ENCODE results near the gene LBX2. TPM values are rescaled to one million over a fixed set of nuclear protein-coding genes. Genes with fewer than 3 reads are reported as not detected.

LBX2 gene
- total RNA-seq, 1 donor from 2014 or later: 0.69 TPM

- POLR2A ChIA-PET: interaction anchor here (8.8 kb wide), 1 partner anchor 52 kb away, joined by 63 read pairs; the partner anchor contains the start of genes CCDC142 and TTC31
- Mint-ChIP-seq H3K27ac (no peak overlapping the region), H3K9me3 (peaks cover 2% of the 10 kb centered on the region), H3K4me3 (no peak overlapping the region), H3K4me1 (peaks cover 43% of the 10 kb centered on the region), H3K36me3 (ENCODE audit: low read depth) (peaks cover 31% of the 10 kb centered on the region), H3K27me3 (no peaks in the 10 kb centered on the region)
- DNase-seq (no peak), ATAC-seq (ENCODE audit: low read depth) (no peak)
- intact Hi-C loops (cut with micrococcal nuclease): loop anchor here (5.0 kb wide), 2 partner anchors 197 to 337 kb away; partner anchors contain the start of gene MTHFD2
- CTCF ChIA-PET: interaction anchor here (0.7 to 4.4 kb wide), 3 partner anchors 52 to 182 kb away, joined by 3 to 34 read pairs (median 3); partner anchors contain the start of genes CCDC142 and TTC31
- TF ChIP-seq CTCF (IDR thresholded peaks at IDR 0.05): no peak
Measured at GRCh38 chr2:74534411-74534810, 35.0 kb upstream of the LBX2 start.

- DNase-seq (no peak), ATAC-seq (ENCODE audit: low read depth) (no peak)
- ChIA-PET POLR2A (interaction anchor here (0.7 to 8.8 kb wide), 4 partner anchors 18 to 76 kb away, joined by 3 to 63 read pairs (median 22); partner anchors contain the start of genes CCDC142, TTC31 and WBP1), CTCF (interaction anchor here (1.1 to 4.4 kb wide), 4 partner anchors 55 to 284 kb away, joined by 3 to 34 read pairs (median 7); no protein-coding TSS in a partner anchor)
- no peak overlapping the region for H3K4me3 Mint-ChIP-seq
- no peaks in the 10 kb centered on the region for H3K27me3 Mint-ChIP-seq
- peaks cover 41% of the 10 kb centered on the region for H3K4me1 Mint-ChIP-seq
- no peaks in the 10 kb centered on the region for H3K9me3 Mint-ChIP-seq
- no peak for TF ChIP-seq CTCF (IDR thresholded peaks at IDR 0.05)
- intact Hi-C loops (cut with micrococcal nuclease): loop anchor here (5.0 kb wide), 2 partner anchors 196 to 336 kb away; partner anchors contain the start of gene MTHFD2
- H3K36me3 Mint-ChIP-seq (ENCODE audit: low read depth): peaks cover 36% of the 10 kb centered on the region
- H3K27ac Mint-ChIP-seq: no peak overlapping the region
Measured at GRCh38 chr2:74533464-74533863, 34.1 kb upstream of the LBX2 start.

- H3K9me3 Mint-ChIP-seq: no peaks in the 10 kb centered on the region
- peaks cover 41% of the 10 kb centered on the region for H3K4me1 Mint-ChIP-seq
- POLR2A ChIA-PET: interaction anchor here (0.7 to 8.8 kb wide), 10 partner anchors 24 to 354 kb away, joined by 3 to 63 read pairs (median 7); partner anchors contain the start of genes CCDC142, INO80B, MOB1A and MRPL53
- peak overlapping the region; percentile 56 for H3K4me3 Mint-ChIP-seq
- H3K27me3 Mint-ChIP-seq: no peaks in the 10 kb centered on the region
- peaks cover 49% of the 10 kb centered on the region for H3K36me3 Mint-ChIP-seq (ENCODE audit: low read depth)
- peak overlapping the region; percentile 96 for H3K27ac Mint-ChIP-seq
- TF ChIP-seq CTCF (IDR thresholded peaks at IDR 0.05): no peak
- CTCF ChIA-PET: interaction anchor here (0.7 to 4.4 kb wide), 17 partner anchors 25 to 705 kb away, joined by 3 to 34 read pairs (median 3); partner anchors contain the start of genes CCDC142, LBX2, MRPL53 and PCGF1
- no peak for ATAC-seq (ENCODE audit: low read depth)
- DNase-seq: no peak
- intact Hi-C loops (cut with micrococcal nuclease): loop anchor here (5.0 kb wide), 2 partner anchors 195 to 335 kb away; partner anchors contain the start of gene MTHFD2
Measured at GRCh38 chr2:74532222-74532621, 32.8 kb upstream of the LBX2 start.

GRCh38 chr2:74531666-74532065 lies 32.3 kb upstream of the LBX2 start:
- H3K27ac Mint-ChIP-seq: peak overlapping the region; percentile 96
- peaks cover 54% of the 10 kb centered on the region for H3K36me3 Mint-ChIP-seq (ENCODE audit: low read depth)
- no peaks in the 10 kb centered on the region for H3K27me3 Mint-ChIP-seq
- ATAC-seq (ENCODE audit: low read depth) (no peak), DNase-seq (no peak)
- H3K4me3 Mint-ChIP-seq: peak overlapping the region; percentile 97
- intact Hi-C loops (cut with micrococcal nuclease): loop anchor here (5.0 kb wide), 2 partner anchors 194 to 334 kb away; partner anchors contain the start of gene MTHFD2
- TF ChIP-seq CTCF (IDR thresholded peaks at IDR 0.05): no peak
- no peaks in the 10 kb centered on the region for H3K9me3 Mint-ChIP-seq
- CTCF ChIA-PET: interaction anchor here (0.7 to 4.4 kb wide), 16 partner anchors 8 to 704 kb away, joined by 3 to 34 read pairs (median 4); partner anchors contain the start of genes CCDC142, LBX2, MRPL53 and PCGF1
- POLR2A ChIA-PET: interaction anchor here (0.7 to 8.8 kb wide), 12 partner anchors 7 to 353 kb away, joined by 3 to 63 read pairs (median 7); partner anchors contain the start of genes CCDC142, INO80B, MOB1A and MRPL53
- peaks cover 46% of the 10 kb centered on the region for H3K4me1 Mint-ChIP-seq

Data from activated B cell treated with CpG ODN at 0.5 μM for 24 hours (primary cell).